Measurements from ENCODE around the gene C20orf96.
"Not testable (repeated sequence)": the region's sequence is repeated elsewhere in the genome, so short reads cannot be mapped to it uniquely, and the experiment has no call there.

Gene C20orf96

GRCh38 chr20:290084-290831 lies at the start of gene C20orf96:
C20orf96 (minus strand) TSS chr20:290750; CDS start chr20:290610, 140 bp downstream.
- peak; percentile 89 to 90 for DNase-seq

- DNase-seq, result not testable (repeated sequence)
Measured at GRCh38 chr20:336040-336439, 45.5 kb upstream of the C20orf96 start.

- DNase-seq, result no peak
Measured at GRCh38 chr20:334578-334977, 44.0 kb upstream of the C20orf96 start.

- peak; percentile 72 to 80 for DNase-seq
Measured at GRCh38 chr20:330233-331149, 39.9 kb upstream of the C20orf96 start.

GRCh38 chr20:329851-330232 lies 39.3 kb upstream of the C20orf96 start:
- no peak for DNase-seq

GRCh38 chr20:328975-329695 lies 38.6 kb upstream of the C20orf96 start:
- DNase-seq, result no peak

GRCh38 chr20:328027-328974 lies 37.8 kb upstream of the C20orf96 start:
- no peak for DNase-seq

GRCh38 chr20:327186-328026 lies 36.9 kb upstream of the C20orf96 start:
- DNase-seq, result peak; percentile 80 to 82

GRCh38 chr20:326645-327185 lies 36.2 kb upstream of the C20orf96 start:
- no peak for DNase-seq

- DNase-seq, result peak; percentile 43 to 45
Measured at GRCh38 chr20:325889-326644, 35.5 kb upstream of the C20orf96 start.

GRCh38 chr20:325045-325888 lies 34.7 kb upstream of the C20orf96 start, which contains the start of gene SOX12:
SOX12 (plus strand) TSS chr20:325552; CDS start chr20:325925, 373 bp downstream.
- peak; percentile 95 to 97 for DNase-seq

- peak; percentile 87 to 91 for DNase-seq
Measured at GRCh38 chr20:324177-325044, 33.9 kb upstream of the C20orf96 start.

GRCh38 chr20:316316-317068 lies 25.9 kb upstream of the C20orf96 start:
- DNase-seq, result no peak

GRCh38 chr20:313948-314347 lies 23.4 kb upstream of the C20orf96 start:
- no peak for DNase-seq

GRCh38 chr20:313402-313801 lies 22.9 kb upstream of the C20orf96 start:
- DNase-seq, result no peak

GRCh38 chr20:312866-313265 lies 22.3 kb upstream of the C20orf96 start:
- DNase-seq, result no peak

GRCh38 chr20:312067-312466 lies 21.5 kb upstream of the C20orf96 start:
- DNase-seq, result no peak
